HS-5 (cell line): ENCODE measurements around the gene PSAP.
"Not testable (repeated sequence)": the region's sequence is repeated elsewhere in the genome, so short reads cannot be mapped to it uniquely, and the experiment has no call there.

Experiments used
- DNase-seq: peaks from one replicate; pipeline ENCODE4 v3.0.0-alpha.2; 2012; ENCODE audit warnings: low read depth

The PSAP gene

GRCh38 chr10:71850743-71851464, at the start of gene PSAP:
Gene PSAP (minus strand): TSS chr10:71851251. CDS start chr10:71851221, 30 bp downstream.
- DNase-seq = peak; percentile 89

GRCh38 chr10:71900441-71901180, 49.6 kb upstream of the PSAP start:
- DNase-seq = no peak

- no peak for DNase-seq
These were observed 48.8 kb upstream of the PSAP start for GRCh38 chr10:71899665-71900412.

- DNase-seq = not testable (repeated sequence)
These were observed 47.3 kb upstream of the PSAP start for GRCh38 chr10:71898346-71898745.

GRCh38 chr10:71893920-71894319, 42.9 kb upstream of the PSAP start:
- DNase-seq = no peak

- DNase-seq = no peak
These were observed 42.3 kb upstream of the PSAP start for GRCh38 chr10:71893258-71893815.

GRCh38 chr10:71891437-71891836, 40.4 kb upstream of the PSAP start:
- DNase-seq = no peak

- DNase-seq = no peak
These were observed 38.4 kb upstream of the PSAP start for GRCh38 chr10:71889388-71889987.

GRCh38 chr10:71888623-71889387, 37.8 kb upstream of the PSAP start:
- peak; percentile 53 for DNase-seq

- DNase-seq = no peak
These were observed 37.2 kb upstream of the PSAP start for GRCh38 chr10:71888248-71888622.

GRCh38 chr10:71887743-71888142, 36.7 kb upstream of the PSAP start:
- DNase-seq = no peak

GRCh38 chr10:71882813-71883659, 32.0 kb upstream of the PSAP start:
- DNase-seq = no peak

GRCh38 chr10:71881647-71882355, 30.8 kb upstream of the PSAP start:
- DNase-seq = no peak

GRCh38 chr10:71881307-71881624, 30.2 kb upstream of the PSAP start:
- DNase-seq = not testable (repeated sequence)

GRCh38 chr10:71880425-71881306, 29.6 kb upstream of the PSAP start:
- no peak for DNase-seq

- DNase-seq = no peak
These were observed 27.4 kb upstream of the PSAP start for GRCh38 chr10:71878327-71879034.

GRCh38 chr10:71877821-71878220, 26.8 kb upstream of the PSAP start:
- no peak for DNase-seq

- DNase-seq = not testable (repeated sequence)
These were observed 23.8 kb upstream of the PSAP start for GRCh38 chr10:71874680-71875354.
